ENCODE measurements around the gene ELK4. TPM values are rescaled to one million over a fixed set of nuclear protein-coding genes. Genes with fewer than 3 reads are reported as not detected.

Gene ELK4
- total RNA-seq, 1 experiment from 2014 or later: 39.0 TPM

- no peak for ATAC-seq
- H3K9me3 Mint-ChIP-seq: no peaks in the 10 kb centered on the region
Measured at GRCh38 chr1:205629751-205630150, 2.1 kb downstream of the ELK4 start.

GRCh38 chr1:205627956-205628355 lies 3.9 kb downstream of the ELK4 start:
- ATAC-seq: no peak
- CTCF ChIA-PET: interaction anchor here (1.2 to 2.3 kb wide), 3 partner anchors 30 to 39 kb away, joined by 3 to 15 read pairs (median 6); no protein-coding TSS in a partner anchor
- Mint-ChIP-seq H3K27me3 (ENCODE audit: low read depth) (no peaks in the 10 kb centered on the region), H3K4me3 (no peak overlapping the region), H3K36me3 (peaks cover 11% of the 10 kb centered on the region), H3K9me3 (no peaks in the 10 kb centered on the region), H3K4me1 (peaks cover 38% of the 10 kb centered on the region), H3K27ac (peak overlapping the region; percentile 38; the same call in 1 of the 2 replicates)
- no peak for DNase-seq (ENCODE audit: low spot score)
- no peak for TF ChIP-seq CREB1 (CRISPR knock-in tag; IDR thresholded peaks at IDR 0.05)
- TF ChIP-seq ZNF138 (CRISPR knock-in tag; conservative IDR thresholded peaks at IDR 0.05): no peak
- TF ChIP-seq OVOL2 (CRISPR knock-in tag; IDR thresholded peaks at IDR 0.05; ENCODE audit: borderline replicate concordance): no peak
- TF ChIP-seq HMGA2 (CRISPR knock-in tag; IDR thresholded peaks at IDR 0.05): no peak
- TF ChIP-seq FOXJ3 (CRISPR knock-in tag; IDR thresholded peaks at IDR 0.05; ENCODE audit: borderline replicate concordance): no peak
- TF ChIP-seq, protein P1, sequence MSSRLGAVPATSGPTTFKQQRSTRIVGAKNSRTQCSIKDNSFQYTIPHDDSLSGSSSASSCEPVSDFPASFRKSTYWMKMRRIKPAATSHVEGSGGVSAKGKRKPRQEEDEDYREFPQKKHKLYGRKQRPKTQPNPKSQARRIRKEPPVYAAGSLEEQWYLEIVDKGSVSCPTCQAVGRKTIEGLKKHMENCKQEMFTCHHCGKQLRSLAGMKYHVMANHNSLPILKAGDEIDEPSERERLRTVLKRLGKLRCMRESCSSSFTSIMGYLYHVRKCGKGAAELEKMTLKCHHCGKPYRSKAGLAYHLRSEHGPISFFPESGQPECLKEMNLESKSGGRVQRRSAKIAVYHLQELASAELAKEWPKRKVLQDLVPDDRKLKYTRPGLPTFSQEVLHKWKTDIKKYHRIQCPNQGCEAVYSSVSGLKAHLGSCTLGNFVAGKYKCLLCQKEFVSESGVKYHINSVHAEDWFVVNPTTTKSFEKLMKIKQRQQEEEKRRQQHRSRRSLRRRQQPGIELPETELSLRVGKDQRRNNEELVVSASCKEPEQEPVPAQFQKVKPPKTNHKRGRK (CRISPR knock-in tag; IDR thresholded peaks at IDR 0.05; ENCODE audit: borderline replicate concordance): no peak
- no peak for TF ChIP-seq FOXK1 (CRISPR knock-in tag; IDR thresholded peaks at IDR 0.05)
- TF ChIP-seq KAT7 (CRISPR knock-in tag; IDR thresholded peaks at IDR 0.05; ENCODE audit: borderline replicate concordance): no peak
- no peak for TF ChIP-seq JAZF1 (CRISPR knock-in tag; IDR thresholded peaks at IDR 0.05)
- TF ChIP-seq FOXP1 (CRISPR knock-in tag; IDR thresholded peaks at IDR 0.05; ENCODE audit: borderline replicate concordance): no peak
- no peak for TF ChIP-seq ZNF263 (CRISPR knock-in tag; IDR thresholded peaks at IDR 0.05; ENCODE audit: low read depth)
- TF ChIP-seq PRDM15 (CRISPR knock-in tag; IDR thresholded peaks at IDR 0.05): no peak
- TF ChIP-seq SMAD3 (CRISPR knock-in tag; IDR thresholded peaks at IDR 0.05; ENCODE audit: borderline replicate concordance): no peak
- no peak for TF ChIP-seq E2F5 (CRISPR knock-in tag; IDR thresholded peaks at IDR 0.05)
- no peak for TF ChIP-seq PRRX2 (CRISPR knock-in tag; IDR thresholded peaks at IDR 0.05)
- no peak for TF ChIP-seq ZNF532 (CRISPR knock-in tag; IDR thresholded peaks at IDR 0.05; ENCODE audit: borderline replicate concordance)
- TF ChIP-seq ZNF423 (CRISPR knock-in tag; IDR thresholded peaks at IDR 0.05): no peak
- TF ChIP-seq, protein P2, sequence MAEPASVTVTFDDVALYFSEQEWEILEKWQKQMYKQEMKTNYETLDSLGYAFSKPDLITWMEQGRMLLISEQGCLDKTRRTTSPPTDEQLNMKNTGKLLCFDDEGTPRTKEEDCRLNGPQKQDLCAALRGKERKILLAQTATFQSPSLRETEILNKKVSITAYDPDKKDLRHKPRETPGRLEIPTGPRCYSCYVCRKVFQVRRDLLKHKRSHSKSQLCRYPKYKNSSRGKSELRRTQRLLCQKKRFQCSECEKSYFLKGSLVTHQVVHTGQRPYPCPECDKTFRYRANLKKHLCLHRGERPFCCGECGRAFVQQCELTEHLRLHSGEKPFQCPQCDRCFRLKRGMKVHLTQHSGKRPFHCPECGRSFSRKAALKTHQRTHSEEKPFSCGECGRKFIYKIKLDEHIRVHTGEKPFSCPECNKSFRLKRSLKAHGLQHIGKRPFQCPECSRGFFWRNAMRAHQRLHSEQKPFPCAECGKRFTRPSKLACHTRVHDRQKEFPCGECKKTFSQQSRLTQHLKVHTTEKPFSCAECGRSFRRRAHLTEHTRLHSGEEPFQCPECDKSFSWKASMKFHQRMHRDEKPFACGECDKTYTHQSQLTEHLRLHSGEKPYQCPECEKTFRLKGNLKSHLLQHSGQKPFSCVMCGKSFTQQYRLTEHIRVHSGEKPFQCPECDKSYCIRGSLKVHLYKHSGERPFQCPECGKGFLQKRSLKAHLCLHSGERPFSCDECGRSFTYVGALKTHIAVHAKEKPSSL (CRISPR knock-in tag; conservative IDR thresholded peaks at IDR 0.05): no peak
- POLR2A ChIA-PET: no interaction called here

More at GRCh38 chr1:205629751-205630150, 2.1 kb downstream of the ELK4 start:
- H3K4me3 Mint-ChIP-seq: peak overlapping the region; percentile 96
- TF ChIP-seq ZBTB43 (CRISPR knock-in tag; IDR thresholded peaks at IDR 0.05) (no peak), ZNF121 (CRISPR knock-in tag; IDR thresholded peaks at IDR 0.05) (0 out of 2 replicates have a peak, but pooled peaks have one; percentile 29)
- H3K27me3 Mint-ChIP-seq (ENCODE audit: low read depth): no peaks in the 10 kb centered on the region
- peak overlapping the region; percentile 100; the same call in 1 of the 2 replicates for H3K27ac Mint-ChIP-seq
- DNase-seq (ENCODE audit: low spot score): no peak
- H3K4me1 Mint-ChIP-seq: peaks cover 38% of the 10 kb centered on the region
- POLR2A ChIA-PET: no interaction called here
- CTCF ChIA-PET: interaction anchor here (1.1 to 2.3 kb wide), 3 partner anchors 28 to 41 kb away, joined by 6 to 15 read pairs (median 7); no protein-coding TSS in a partner anchor
- H3K36me3 Mint-ChIP-seq: no peaks in the 10 kb centered on the region

Measured in WTC11 (cell line).